ENCODE results near the gene TENM4.

The TENM4 gene

DNA sequence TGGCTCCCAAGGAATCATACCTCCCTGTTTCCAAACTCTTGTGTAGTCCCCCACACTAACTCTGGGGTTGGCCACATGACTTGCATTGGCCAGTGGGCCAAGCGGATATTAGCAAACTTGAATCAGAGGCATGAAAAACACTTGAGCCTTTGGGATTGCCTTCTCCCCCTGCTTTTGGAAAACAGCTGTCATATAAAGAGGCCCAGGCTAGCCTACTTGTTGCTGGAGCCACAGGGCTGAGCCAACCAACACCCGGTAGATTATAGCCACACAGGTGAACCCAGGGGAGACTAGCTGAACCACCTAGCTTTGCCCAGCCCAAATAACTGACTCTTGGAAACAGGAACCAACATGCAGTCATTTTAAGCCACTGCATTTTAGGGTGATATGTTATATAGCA lies 354.8 kb downstream of the TENM4 start:
- Mint-ChIP-seq H3K36me3 (ENCODE audit: insufficient read depth) (no peaks in the 10 kb centered on the region), H3K9me3 (no peaks in the 10 kb centered on the region), H3K27ac (no peak overlapping the region), H3K27me3 (no peaks in the 10 kb centered on the region), H3K4me1 (ENCODE audit: low read depth in 2 of 2) (no peaks in the 10 kb centered on the region), H3K4me3 (no peak overlapping the region)
- no peak for ATAC-seq (replicated peaks)
- DNase-seq = no peak

DNA sequence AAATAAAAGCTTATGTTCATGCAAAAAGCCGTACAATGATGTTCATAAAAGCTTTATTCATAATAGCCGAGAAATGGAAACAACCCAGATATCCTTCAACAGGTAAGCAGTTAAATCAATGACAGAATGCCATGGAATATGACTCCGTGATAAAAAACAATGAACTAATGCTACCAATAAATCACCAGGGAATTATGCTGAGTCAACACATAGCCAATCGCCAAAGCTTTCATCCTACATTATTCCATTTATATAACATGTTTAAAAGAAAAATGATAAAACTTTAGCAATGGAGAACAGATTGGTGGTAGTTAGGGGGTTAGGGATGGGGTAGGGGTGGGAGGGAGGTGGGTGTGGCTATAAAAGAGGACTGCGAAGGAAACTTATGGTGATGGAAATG lies 356.4 kb downstream of the TENM4 start:
- no peak for DNase-seq
- H3K4me3 Mint-ChIP-seq = no peak overlapping the region
- H3K4me1 Mint-ChIP-seq (ENCODE audit: low read depth in 2 of 2) = no peaks in the 10 kb centered on the region
- H3K9me3 Mint-ChIP-seq = no peaks in the 10 kb centered on the region
- no peaks in the 10 kb centered on the region for H3K36me3 Mint-ChIP-seq (ENCODE audit: insufficient read depth)
- no peaks in the 10 kb centered on the region for H3K27me3 Mint-ChIP-seq
- ATAC-seq (replicated peaks) = no peak
- no peak overlapping the region for H3K27ac Mint-ChIP-seq

DNA sequence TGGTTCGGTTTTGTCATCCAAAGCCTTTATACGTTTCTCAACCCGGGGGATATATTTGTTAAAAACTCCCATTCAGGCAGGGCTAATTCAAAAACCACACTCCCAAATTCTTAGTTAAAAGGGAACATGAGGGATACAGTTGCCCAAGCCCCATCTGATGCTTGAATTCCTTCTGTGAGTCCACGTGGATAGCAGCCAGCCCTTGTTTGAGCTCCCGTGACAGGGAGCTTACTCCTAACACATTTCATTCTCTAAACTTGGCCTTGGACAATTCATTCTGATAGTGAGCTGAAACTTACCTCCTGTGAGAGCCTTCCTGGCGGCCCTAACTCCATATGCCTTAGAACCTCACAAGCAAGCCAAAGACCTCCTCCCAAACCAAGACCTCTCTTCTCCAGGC lies 357.5 kb downstream of the TENM4 start:
- Mint-ChIP-seq H3K4me1 (ENCODE audit: low read depth in 2 of 2) (no peaks in the 10 kb centered on the region), H3K27me3 (no peaks in the 10 kb centered on the region), H3K36me3 (ENCODE audit: insufficient read depth) (no peaks in the 10 kb centered on the region), H3K4me3 (no peak overlapping the region), H3K27ac (no peak overlapping the region), H3K9me3 (no peaks in the 10 kb centered on the region)
- DNase-seq (no peak), ATAC-seq (replicated peaks) (no peak)

DNA sequence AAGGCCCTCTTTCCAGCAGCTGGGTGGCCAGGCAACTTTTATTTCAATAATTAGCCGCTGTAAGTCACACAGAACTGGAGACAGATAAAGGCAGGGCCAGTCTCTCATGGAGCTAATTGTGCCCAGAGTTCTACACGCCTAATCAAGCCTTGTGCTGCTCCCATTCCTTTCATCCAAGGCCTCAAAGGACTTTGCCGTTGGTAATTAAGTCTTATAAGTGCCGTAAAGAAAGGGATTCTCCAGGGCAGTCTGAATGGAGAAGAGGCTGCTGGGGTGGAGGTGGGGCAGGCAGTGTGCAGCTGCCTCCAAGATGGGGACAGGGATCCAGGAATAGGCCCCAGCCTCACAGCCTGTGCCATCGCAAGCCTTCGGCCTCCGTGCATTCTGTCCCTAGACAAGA lies 357.9 kb downstream of the TENM4 start:
- Mint-ChIP-seq H3K27me3 (no peaks in the 10 kb centered on the region), H3K27ac (no peak overlapping the region), H3K4me3 (no peak overlapping the region), H3K4me1 (ENCODE audit: low read depth in 2 of 2) (no peaks in the 10 kb centered on the region), H3K36me3 (ENCODE audit: insufficient read depth) (no peaks in the 10 kb centered on the region), H3K9me3 (no peaks in the 10 kb centered on the region)
- no peak for ATAC-seq (replicated peaks)
- no peak for DNase-seq

DNA sequence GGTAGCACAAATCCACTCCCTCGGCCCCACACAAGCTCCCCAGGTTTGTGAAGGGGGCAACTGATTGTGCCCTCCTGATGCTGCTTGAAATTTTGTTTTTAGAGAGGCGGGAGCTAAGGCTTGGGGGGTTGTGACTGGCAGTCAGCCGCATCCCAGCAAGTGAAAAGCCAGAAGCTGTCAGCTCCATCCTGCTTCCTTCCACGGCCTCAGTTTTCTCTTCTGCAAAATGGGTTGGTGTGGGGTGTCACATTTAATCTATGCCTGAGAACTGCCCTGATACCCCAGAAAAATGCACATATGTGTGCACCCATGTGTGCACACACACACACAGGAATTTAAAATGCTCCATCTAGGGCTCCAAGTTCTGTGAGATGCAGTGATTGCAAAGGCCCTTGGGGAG lies 358.6 kb downstream of the TENM4 start:
- H3K27me3 Mint-ChIP-seq = no peaks in the 10 kb centered on the region
- no peaks in the 10 kb centered on the region for H3K4me1 Mint-ChIP-seq (ENCODE audit: low read depth in 2 of 2)
- H3K4me3 Mint-ChIP-seq = no peak overlapping the region
- no peaks in the 10 kb centered on the region for H3K9me3 Mint-ChIP-seq
- H3K36me3 Mint-ChIP-seq (ENCODE audit: insufficient read depth) = no peaks in the 10 kb centered on the region
- no peak for ATAC-seq (replicated peaks)
- H3K27ac Mint-ChIP-seq = no peak overlapping the region
- DNase-seq = no peak

DNA sequence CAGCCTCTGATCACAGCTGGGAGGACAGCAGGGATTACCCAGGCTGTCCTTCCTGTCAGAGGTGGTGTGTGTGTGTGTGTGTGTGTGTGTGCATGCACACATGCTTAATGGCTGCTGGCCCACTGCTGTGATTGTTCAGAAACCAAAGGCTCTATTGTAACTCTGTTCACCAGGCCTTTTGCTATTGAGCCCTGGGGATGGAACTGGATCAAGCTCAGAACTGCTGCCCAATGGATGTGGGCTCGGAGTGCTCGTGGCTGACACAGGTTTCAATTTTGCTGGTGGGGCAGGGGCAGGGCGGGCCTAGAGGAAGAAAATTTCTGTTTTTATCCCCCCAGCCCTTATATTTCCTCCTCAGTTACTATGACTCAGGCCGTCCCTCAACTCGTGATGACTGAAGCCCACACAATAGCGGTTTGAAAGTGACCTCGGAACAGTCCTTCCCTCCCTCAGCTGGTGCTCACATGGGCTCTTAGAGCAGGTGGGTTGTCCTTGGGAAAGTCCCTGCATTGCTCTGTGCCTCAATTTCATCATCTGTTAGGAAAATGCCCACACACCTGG lies 359.3 kb downstream of the TENM4 start:
- Mint-ChIP-seq H3K4me1 (ENCODE audit: low read depth in 2 of 2) (no peaks in the 10 kb centered on the region), H3K9me3 (no peaks in the 10 kb centered on the region), H3K36me3 (ENCODE audit: insufficient read depth) (no peaks in the 10 kb centered on the region), H3K27me3 (no peaks in the 10 kb centered on the region), H3K27ac (no peak overlapping the region), H3K4me3 (no peak overlapping the region)
- no peak for DNase-seq
- no peak for ATAC-seq (replicated peaks)

DNA sequence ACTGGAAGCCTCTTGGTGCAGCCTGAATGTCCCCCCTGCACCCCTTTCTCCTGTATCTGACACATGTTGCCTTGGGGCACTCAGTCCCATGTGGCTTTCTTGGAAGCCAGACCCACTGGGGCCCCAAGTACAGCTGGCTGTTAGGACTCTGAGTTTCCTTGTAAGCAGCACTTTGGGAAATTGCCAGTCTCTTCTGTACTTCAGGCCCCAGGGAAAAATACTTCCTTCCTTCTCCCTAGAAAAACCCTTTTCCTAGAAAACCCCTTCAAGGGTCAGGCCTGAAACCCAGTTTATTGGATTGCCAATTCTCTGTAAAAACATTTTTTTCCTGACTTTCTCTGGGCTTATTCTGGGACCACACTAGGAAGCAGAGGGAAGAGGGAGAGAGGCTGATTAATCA lies 360.3 kb downstream of the TENM4 start:
- H3K4me1 Mint-ChIP-seq (ENCODE audit: low read depth in 2 of 2) = no peaks in the 10 kb centered on the region
- H3K27me3 Mint-ChIP-seq = no peaks in the 10 kb centered on the region
- DNase-seq (no peak), ATAC-seq (replicated peaks) (no peak)
- H3K4me3 Mint-ChIP-seq = no peak overlapping the region
- no peak overlapping the region for H3K27ac Mint-ChIP-seq
- H3K9me3 Mint-ChIP-seq = no peaks in the 10 kb centered on the region
- H3K36me3 Mint-ChIP-seq (ENCODE audit: insufficient read depth) = no peaks in the 10 kb centered on the region

DNA sequence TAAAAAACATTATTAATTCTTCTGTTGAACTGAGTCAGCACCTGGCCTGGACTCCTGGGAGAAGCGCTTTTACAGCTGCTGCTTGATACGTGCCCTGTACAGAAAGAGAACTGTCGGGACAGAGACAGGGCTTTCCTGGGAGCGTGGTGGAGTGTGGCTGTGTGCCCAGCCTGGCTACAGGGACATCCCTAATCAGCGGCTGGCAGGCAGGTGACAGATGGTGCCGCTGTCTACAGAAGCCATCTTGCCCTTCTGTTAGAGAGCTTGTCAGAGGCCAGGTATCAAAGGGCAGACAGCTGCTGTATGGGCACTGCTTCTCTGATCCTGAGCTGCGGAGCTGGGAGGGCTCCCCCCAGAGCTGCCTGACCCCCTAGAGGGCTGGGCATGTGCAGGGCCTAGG lies 361.8 kb downstream of the TENM4 start:
- H3K4me3 Mint-ChIP-seq = no peak overlapping the region
- no peak for DNase-seq
- H3K27me3 Mint-ChIP-seq = no peaks in the 10 kb centered on the region
- H3K27ac Mint-ChIP-seq = no peak overlapping the region
- ATAC-seq (replicated peaks) = no peak
- H3K4me1 Mint-ChIP-seq (ENCODE audit: low read depth in 2 of 2) = no peaks in the 10 kb centered on the region
- H3K36me3 Mint-ChIP-seq (ENCODE audit: insufficient read depth) = no peaks in the 10 kb centered on the region
- H3K9me3 Mint-ChIP-seq = no peaks in the 10 kb centered on the region

DNA sequence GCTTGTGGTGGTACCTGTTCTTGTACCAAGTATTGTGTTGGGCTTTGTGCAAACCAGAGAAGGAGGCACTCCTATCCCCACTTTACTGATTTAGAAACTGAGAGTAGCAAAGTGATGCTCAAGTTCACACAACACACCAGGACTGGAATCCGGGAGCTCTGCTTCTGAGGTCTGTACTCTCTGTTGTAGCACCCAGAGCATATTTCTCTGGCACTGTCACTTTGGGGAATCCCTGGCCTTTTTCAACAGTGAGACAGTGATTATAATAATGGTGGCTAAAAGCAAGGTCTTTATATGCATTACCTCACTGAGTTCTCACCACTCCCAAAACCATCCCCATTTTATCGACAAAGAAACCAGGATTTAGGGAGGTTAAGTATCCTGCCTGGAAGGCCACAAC lies 362.4 kb downstream of the TENM4 start:
- H3K9me3 Mint-ChIP-seq = no peaks in the 10 kb centered on the region
- no peaks in the 10 kb centered on the region for H3K4me1 Mint-ChIP-seq (ENCODE audit: low read depth in 2 of 2)
- no peaks in the 10 kb centered on the region for H3K27me3 Mint-ChIP-seq
- H3K4me3 Mint-ChIP-seq = no peak overlapping the region
- ATAC-seq (replicated peaks) (no peak), DNase-seq (no peak)
- H3K36me3 Mint-ChIP-seq (ENCODE audit: insufficient read depth) = no peaks in the 10 kb centered on the region
- no peak overlapping the region for H3K27ac Mint-ChIP-seq

DNA sequence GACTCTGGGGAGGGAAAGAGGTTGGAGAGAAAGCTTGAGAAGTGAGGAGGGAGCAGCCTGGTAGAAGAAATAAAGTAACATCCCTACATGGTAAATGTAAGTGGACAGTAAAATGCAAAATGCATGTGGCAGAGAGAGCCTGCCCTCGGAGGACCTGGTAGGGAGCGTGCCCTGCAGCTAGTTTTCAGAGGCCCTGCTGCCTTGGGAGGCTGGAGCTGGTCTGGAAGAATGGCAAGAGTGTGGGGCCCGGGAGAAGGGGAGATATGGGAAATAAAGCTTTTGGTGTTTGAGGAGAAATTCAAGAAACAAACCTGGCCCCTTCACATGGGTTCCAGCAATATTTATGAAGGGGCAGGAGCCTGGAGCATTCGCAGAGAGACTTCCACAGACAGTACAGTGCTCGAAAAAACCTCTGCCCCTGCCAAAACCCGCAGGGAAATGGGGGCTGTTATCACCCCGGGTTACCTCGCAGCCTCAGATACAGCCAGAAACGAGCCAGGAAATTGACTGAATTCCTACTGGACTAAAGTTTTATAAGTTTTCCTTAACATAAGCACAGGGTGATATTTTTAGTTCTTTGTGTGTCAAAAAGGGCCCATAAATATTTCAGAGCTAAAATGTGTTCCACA lies 363.0 kb downstream of the TENM4 start:
- Mint-ChIP-seq H3K9me3 (no peaks in the 10 kb centered on the region), H3K36me3 (ENCODE audit: insufficient read depth) (no peaks in the 10 kb centered on the region), H3K27me3 (no peaks in the 10 kb centered on the region), H3K4me3 (no peak overlapping the region), H3K27ac (no peak overlapping the region), H3K4me1 (ENCODE audit: low read depth in 2 of 2) (no peaks in the 10 kb centered on the region)
- ATAC-seq (replicated peaks) (no peak), DNase-seq (no peak)

DNA sequence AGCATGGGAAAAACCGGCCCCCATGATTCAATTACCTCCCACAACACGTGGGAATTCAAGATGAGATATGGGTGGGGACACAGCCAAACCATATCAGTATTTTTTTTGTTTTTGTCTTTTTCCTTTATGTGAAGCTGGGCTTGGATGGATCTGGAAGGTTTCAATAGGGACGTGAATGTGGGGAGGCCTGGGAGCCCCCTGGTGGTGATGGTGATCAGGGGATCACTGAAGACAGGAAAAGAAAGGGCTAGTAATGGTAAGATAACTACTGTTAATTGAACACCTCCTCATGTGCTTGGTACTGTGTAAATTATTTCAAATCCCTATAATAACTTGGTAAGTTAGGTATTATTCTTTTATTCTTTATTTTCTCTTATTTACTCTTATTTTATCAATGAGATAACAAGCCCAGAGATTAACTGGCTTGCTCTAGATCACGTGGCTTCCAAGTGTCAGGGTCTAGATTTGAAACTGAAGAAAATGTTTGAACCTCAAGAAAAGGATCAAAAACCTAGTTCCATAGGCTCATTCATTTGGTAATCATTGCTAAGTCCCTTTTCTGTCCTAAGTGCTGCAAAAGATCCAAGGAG lies 364.2 kb downstream of the TENM4 start:
- no peaks in the 10 kb centered on the region for H3K36me3 Mint-ChIP-seq (ENCODE audit: insufficient read depth)
- no peaks in the 10 kb centered on the region for H3K27me3 Mint-ChIP-seq
- no peak overlapping the region for H3K27ac Mint-ChIP-seq
- no peak overlapping the region for H3K4me3 Mint-ChIP-seq
- H3K9me3 Mint-ChIP-seq = no peaks in the 10 kb centered on the region
- DNase-seq (no peak), ATAC-seq (replicated peaks) (no peak)
- no peaks in the 10 kb centered on the region for H3K4me1 Mint-ChIP-seq (ENCODE audit: low read depth in 2 of 2)

DNA sequence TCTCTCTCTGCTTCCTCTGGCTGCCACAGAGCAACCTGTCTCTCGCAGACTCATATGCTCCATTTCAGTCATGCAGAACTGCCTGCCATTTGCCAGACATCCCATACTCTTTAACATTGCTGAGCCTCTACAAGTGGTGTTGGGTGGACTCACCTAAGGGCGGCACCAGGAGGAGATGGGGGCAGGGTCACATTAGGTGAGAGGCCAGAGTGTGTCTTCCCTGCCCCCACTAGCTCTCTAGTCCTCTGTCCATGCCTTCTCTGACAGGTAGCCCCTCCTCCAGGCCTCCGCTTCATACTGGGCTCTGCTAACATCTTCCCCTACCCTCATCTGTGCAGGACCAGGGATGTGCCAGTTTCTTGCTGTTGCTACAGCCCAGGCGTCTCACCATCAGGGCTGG lies 366.3 kb downstream of the TENM4 start:
- Mint-ChIP-seq H3K4me1 (ENCODE audit: low read depth in 2 of 2) (no peaks in the 10 kb centered on the region), H3K9me3 (no peaks in the 10 kb centered on the region), H3K36me3 (ENCODE audit: insufficient read depth) (no peaks in the 10 kb centered on the region), H3K27ac (no peak overlapping the region), H3K27me3 (no peaks in the 10 kb centered on the region), H3K4me3 (no peak overlapping the region)
- DNase-seq = no peak
- ATAC-seq (replicated peaks) = no peak

DNA sequence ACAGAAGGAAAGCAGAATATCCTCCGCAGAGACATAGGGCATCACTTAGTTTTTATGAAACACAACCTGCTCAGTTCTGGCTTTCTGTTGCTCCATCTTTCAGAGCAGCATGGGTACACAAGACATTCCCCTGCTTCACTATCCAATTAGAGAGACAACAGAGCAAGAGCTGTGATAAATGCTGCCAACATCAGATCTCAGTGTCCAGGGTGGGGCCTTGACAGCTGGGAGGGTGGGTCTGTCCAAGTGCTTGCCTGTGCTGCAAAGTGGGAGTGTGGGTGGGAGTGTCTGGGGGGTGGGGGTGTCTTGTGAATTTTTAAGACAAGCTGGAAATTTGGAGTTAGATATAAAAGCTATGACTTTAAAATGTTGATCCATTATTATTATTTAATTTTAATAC lies 369.6 kb downstream of the TENM4 start:
- Mint-ChIP-seq H3K4me1 (ENCODE audit: low read depth in 2 of 2) (peaks cover 0 to 2% of the 10 kb centered on the region in 2 donors), H3K4me3 (no peak overlapping the region), H3K27ac (no peak overlapping the region), H3K27me3 (peaks cover 0 to 9% of the 10 kb centered on the region in 2 donors), H3K36me3 (ENCODE audit: insufficient read depth) (no peaks in the 10 kb centered on the region), H3K9me3 (peaks cover 0 to 3% of the 10 kb centered on the region in 2 donors)
- ATAC-seq (replicated peaks) (no peak), DNase-seq (no peak)

DNA sequence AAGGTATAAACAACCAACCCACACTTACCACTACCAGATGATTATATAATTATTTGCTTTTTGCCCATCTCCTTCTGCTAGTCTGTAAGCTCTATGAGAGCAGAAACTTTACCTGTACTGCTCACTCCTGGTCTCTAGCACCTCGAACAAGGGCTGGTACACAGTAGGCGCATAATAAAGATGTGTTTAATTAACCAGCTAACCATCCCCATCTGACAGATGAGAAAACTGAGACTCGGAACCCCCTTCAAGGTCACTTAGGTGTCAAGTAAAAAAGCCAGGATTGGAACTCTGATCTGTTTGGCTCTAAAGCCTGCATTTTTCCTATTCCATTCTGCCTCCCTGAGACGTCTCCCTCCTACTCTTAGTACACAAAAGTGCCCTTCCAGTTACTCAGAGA lies 370.3 kb downstream of the TENM4 start:
- Mint-ChIP-seq H3K36me3 (ENCODE audit: insufficient read depth) (no peaks in the 10 kb centered on the region), H3K4me1 (ENCODE audit: low read depth in 2 of 2) (peaks cover 0 to 2% of the 10 kb centered on the region in 2 donors)
- ATAC-seq (replicated peaks) = no peak

More for the DNA sequence above, 370.3 kb downstream of the TENM4 start:
- Mint-ChIP-seq H3K9me3 (peaks cover 0 to 6% of the 10 kb centered on the region in 2 donors), H3K4me3 (no peak overlapping the region), H3K27ac (no peak overlapping the region), H3K27me3 (peaks cover 0 to 15% of the 10 kb centered on the region in 2 donors)
- no peak for DNase-seq

All from effector memory CD8-positive, alpha-beta T cell (primary cell).